ENCODE measurements around the gene NDUFA1.

Gene NDUFA1

DNA sequence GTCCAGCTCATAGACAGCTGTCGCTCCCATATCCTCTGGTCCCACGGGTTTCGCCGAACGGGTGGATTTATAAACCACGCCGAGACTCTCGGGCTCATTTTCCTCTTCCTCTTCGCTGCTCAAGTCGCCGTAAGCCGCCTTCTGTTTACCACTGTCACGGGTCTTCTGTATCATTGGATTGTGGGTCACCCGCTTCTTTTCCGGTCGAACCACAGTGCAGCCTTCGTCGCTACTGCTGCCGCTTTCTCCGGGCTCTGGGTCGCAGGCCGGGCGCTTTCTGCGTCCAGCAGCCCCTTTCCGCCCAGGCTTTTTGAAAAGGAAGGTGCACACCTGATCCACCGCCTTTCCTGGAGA, 410 bp upstream of the NDUFA1 start:
- TF ChIP-seq, protein P1, sequence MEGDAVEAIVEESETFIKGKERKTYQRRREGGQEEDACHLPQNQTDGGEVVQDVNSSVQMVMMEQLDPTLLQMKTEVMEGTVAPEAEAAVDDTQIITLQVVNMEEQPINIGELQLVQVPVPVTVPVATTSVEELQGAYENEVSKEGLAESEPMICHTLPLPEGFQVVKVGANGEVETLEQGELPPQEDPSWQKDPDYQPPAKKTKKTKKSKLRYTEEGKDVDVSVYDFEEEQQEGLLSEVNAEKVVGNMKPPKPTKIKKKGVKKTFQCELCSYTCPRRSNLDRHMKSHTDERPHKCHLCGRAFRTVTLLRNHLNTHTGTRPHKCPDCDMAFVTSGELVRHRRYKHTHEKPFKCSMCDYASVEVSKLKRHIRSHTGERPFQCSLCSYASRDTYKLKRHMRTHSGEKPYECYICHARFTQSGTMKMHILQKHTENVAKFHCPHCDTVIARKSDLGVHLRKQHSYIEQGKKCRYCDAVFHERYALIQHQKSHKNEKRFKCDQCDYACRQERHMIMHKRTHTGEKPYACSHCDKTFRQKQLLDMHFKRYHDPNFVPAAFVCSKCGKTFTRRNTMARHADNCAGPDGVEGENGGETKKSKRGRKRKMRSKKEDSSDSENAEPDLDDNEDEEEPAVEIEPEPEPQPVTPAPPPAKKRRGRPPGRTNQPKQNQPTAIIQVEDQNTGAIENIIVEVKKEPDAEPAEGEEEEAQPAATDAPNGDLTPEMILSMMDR (IDR thresholded peaks at IDR 0.05), result no peak

DNA sequence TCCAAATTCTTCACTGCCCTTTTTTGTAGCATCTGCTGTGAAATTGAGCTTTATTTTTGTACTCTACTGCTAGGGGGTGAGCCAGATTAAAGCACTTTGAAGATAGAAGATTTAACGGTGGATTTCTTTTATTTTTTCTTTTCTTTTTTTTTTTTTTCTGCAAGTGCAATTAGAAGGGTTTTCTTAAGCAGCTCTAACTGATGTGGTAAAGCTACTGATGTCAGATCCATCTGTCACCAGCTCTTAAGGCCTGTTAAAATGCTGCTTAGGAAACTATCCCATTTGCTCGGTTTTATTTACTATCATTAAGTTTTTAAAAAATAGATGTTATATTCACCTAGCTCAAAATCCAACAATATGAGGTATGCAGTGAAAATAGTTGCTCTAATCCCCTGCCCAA, 7.1 kb downstream of the NDUFA1 start:
- TF ChIP-seq, protein P1 (IDR thresholded peaks at IDR 0.05), result no peak

DNA sequence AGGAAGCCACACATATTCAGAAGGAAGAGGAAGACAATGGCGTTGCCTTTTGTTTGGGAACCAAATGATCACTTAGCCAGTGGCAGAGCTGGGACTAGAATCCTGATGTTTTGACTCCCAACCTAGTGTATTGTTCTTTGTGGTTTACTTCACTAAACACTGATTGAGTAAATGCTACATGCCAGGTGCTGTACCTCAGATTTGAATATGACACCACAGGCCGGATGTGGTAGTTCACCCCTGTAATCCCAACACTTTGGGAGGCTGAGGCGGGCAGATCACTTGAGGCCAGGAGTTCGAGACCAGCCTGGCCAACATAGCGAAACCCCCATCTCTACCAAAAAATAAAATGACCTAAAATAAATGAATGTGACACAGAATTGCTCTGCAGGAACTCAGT, 8.4 kb downstream of the NDUFA1 start:
- TF ChIP-seq, protein P1 (IDR thresholded peaks at IDR 0.05), result no peak

DNA sequence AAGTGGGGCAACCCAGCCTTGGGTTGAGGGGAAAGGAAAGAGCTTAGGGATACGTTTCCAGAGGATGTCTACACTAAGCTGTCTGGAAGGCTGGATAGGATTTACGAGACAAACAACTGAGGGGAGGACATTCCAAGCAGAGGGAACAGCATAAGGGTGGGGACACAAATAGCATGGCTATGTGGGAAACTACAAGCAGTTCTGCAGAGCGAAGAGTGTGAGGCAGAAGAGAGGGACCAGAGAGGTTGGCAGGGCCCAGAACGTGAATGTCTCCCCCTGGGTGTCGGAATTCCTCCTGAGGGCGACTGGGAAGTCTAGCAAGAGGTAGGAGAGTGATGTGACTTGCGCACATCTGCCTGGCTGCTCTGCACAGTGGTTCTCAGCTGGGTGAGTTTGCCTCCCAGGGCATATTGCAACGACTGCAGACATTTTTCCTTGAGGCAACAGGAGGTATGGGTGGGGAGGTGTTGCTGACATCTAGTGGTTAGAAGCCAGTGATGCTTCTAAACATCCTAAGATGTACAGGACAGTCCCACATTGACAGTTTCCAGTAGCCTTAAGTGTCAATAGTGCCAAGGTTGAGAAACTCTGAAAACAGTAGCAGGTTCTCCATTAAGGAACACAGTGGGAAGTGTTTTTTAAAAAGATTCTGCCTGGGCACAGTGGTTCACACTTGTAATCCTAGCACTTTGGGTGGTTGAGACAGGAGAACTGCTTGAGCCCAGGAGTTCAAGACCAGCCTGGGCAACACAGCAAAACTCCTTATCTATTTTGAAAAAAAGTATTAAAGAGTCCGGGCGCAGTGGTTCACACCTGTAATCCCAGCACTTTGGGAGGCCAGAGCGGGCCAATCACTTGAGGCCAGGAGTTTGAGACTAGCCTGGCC, 9.2 kb downstream of the NDUFA1 start:
- TF ChIP-seq, protein P1 (IDR thresholded peaks at IDR 0.05), result peak; percentile 58

GRCh38 chrX:119885554-119886428, 14.2 kb downstream of the NDUFA1 start:
- TF ChIP-seq, protein P1 (IDR thresholded peaks at IDR 0.05), result no peak

DNA sequence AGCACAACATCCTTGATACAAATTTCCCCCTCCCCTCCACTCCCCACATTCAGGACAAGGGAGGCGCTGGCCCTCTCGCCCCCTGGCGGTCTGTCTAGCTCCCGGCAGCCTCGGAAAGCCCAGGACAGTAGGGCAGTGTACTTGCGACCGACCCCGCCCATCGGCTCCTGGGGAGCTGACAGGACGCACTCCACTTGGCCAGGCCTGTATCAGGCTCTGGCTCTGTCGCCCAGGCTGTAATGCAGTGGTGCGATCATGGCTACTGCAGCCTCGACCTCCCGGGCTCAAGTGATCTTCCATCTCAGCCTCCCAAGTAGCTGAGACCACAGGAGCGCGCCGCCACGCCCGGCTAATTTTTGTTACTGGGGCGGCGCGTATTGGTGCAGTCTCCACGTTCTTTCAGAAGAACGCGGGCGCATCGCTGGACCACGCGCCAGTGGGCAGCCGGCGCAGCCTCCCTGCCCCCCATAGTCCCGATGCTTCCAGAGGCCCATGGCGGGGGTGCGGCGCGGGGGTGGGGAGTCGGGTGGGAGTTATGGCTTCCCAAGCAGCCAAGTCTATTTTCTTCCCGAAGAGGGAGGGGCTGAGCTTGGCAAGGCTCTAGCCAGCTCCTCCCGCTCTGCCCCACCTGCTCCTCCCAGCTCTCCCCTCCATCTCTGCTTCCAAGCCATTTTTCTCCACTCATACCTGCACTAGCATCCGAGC, 16.2 kb downstream of the NDUFA1 start:
- TF ChIP-seq, protein P1 (IDR thresholded peaks at IDR 0.05), result peak; percentile 39

- TF ChIP-seq, protein P1 (IDR thresholded peaks at IDR 0.05), result no peak
Observed at GRCh38 chrX:119895843-119896326, 24.3 kb downstream of the NDUFA1 start, which contains the start of gene AKAP14. Gene AKAP14 (plus strand): TSS chrX:119895893. CDS start chrX:119903224, 7,331 bp downstream.

Data from LNCAP (cell line).